Neural progenitor cell (in vitro differentiated cells): ENCODE data around the gene VAV3.

Experiments used
- CTCF ChIP-seq: fragments of 200-600 bp; sonication (generic); IDR thresholded peaks from 2 replicates; pipeline ENCODE4 v1.5.1; 2017; ENCODE audit warnings: antibody characterized with exemption, mild to moderate bottlenecking
- EZH2 ChIP-seq: fragments of 200-600 bp; sonication (generic); IDR thresholded peaks from 2 replicates; pipeline ENCODE4 v1.6.1; 2017; ENCODE audit warnings: antibody characterized with exemption, mild to moderate bottlenecking, moderate library complexity
- EZH2phosphoT487 ChIP-seq: fragments of 200-600 bp; sonication (generic); IDR thresholded peaks from 2 replicates; pipeline ENCODE4 v1.6.1; 2017; ENCODE audit warnings: antibody characterized with exemption

DNA sequence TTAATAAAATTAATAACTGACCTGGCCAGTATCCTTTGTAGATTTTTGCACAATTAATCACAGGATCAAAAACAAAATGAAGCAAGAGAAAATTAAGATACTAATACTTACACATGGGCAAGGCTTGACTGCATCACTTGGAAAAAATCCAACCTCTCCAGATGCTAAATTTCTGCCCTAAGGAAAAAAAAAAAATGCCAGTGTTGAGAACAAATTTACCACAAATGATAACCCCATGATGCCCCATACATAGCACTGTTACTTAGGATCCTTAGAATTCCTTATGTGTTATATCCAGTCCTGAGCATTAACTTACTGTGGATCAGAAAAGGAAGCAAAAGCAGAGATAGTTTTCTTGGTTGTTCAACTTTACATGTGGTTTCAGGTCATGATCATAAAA lies 347.5 kb downstream of the VAV3 start:
- TF ChIP-seq CTCF (no peak), EZH2 (no peak), EZH2phosphoT487 (no peak)
